GM12865 (cell line): ENCODE results near the gene WDR38.

Experiments used
- DNase-seq: peaks from one replicate; pipeline ENCODE4 v3.0.0; 2010; ENCODE audit warnings: low read depth
- H3K4me3 ChIP-seq: 2 replicates; pipeline ENCODE4 v1.5.1; 2011; ENCODE audit warnings: mild to moderate bottlenecking, low read depth, low read length, control low read depth
- CTCF ChIP-seq: IDR thresholded peaks from 2 replicates; pipeline ENCODE4 v1.5.1; 2011; ENCODE audit warnings: low read length, control low read depth, low read depth, inconsistent platforms; ENCODE audit not compliant: insufficient read depth; ENCODE audit errors: missing control alignments

WDR38 gene

GRCh38 chr9:124818431-124819281 is 34.6 kb upstream of the WDR38 start:
- H3K4me3 ChIP-seq = peak overlapping the region; percentile 26
- DNase-seq = peak; percentile 78
- TF ChIP-seq CTCF = no peak

- no peak for TF ChIP-seq CTCF
- no peak for DNase-seq
- H3K4me3 ChIP-seq = no peak overlapping the region
These were observed 32.3 kb upstream of the WDR38 start for GRCh38 chr9:124820698-124821623.

GRCh38 chr9:124828489-124829333 is 24.5 kb upstream of the WDR38 start:
- DNase-seq = no peak
- TF ChIP-seq CTCF = no peak
- no peak overlapping the region for H3K4me3 ChIP-seq

GRCh38 chr9:124829334-124829669 is 24.0 kb upstream of the WDR38 start:
- TF ChIP-seq CTCF = no peak
- H3K4me3 ChIP-seq = no peak overlapping the region
- DNase-seq = no peak

GRCh38 chr9:124830593-124830992 is 22.7 kb upstream of the WDR38 start:
- no peak for DNase-seq
- no peak for TF ChIP-seq CTCF
- H3K4me3 ChIP-seq = no peak overlapping the region

GRCh38 chr9:124831642-124832364 is 21.5 kb upstream of the WDR38 start:
- no peak for DNase-seq
- no peak for TF ChIP-seq CTCF
- H3K4me3 ChIP-seq = no peak overlapping the region
